Nephron progenitor cell (in vitro differentiated cells): ENCODE data around the gene TRIM44.
"Not testable (repeated sequence)": the region's sequence is repeated elsewhere in the genome, so short reads cannot be mapped to it uniquely, and the experiment has no call there.

Experiments used
- DNase-seq: peaks from one replicate; pipeline ENCODE4 v3.0.0; 2021
- H3K27ac Mint-ChIP-seq: 2 replicates; pipeline ENCODE4 v1.8.0; 2021; ENCODE audit warnings: mild to moderate bottlenecking, moderate library complexity, mixed read lengths
- H3K27me3 Mint-ChIP-seq: 2 replicates; pipeline ENCODE4 v1.8.0; 2021; ENCODE audit warnings: mild to moderate bottlenecking, low read depth, mixed read lengths; ENCODE audit not compliant: poor library complexity
- H3K36me3 Mint-ChIP-seq: 2 replicates; pipeline ENCODE4 v1.8.0; 2021; ENCODE audit warnings: low read depth, mixed read lengths
- H3K4me1 Mint-ChIP-seq: 2 replicates; pipeline ENCODE4 v1.8.0; 2021; ENCODE audit warnings: mixed read lengths
- H3K4me3 Mint-ChIP-seq: 2 replicates; pipeline ENCODE4 v1.8.0; 2021; ENCODE audit warnings: mild to moderate bottlenecking, moderate library complexity, mixed read lengths
- H3K9me3 Mint-ChIP-seq: 2 replicates; pipeline ENCODE4 v1.8.0; 2021; ENCODE audit warnings: mild to moderate bottlenecking, moderate library complexity, mixed read lengths
- CTCF ChIP-seq: fragments of 200-600 bp; sonication (generic); IDR thresholded peaks from 2 replicates; pipeline ENCODE4 v1.5.0; 2021; ENCODE audit warnings: antibody characterized with exemption

Gene TRIM44

GRCh38 chr11:35855671-35856070 is 193.1 kb downstream of the TRIM44 start:
- Mint-ChIP-seq H3K27me3 (peaks cover 9% of the 10 kb centered on the region), H3K9me3 (no peaks in the 10 kb centered on the region), H3K4me1 (no peaks in the 10 kb centered on the region), H3K36me3 (no peaks in the 10 kb centered on the region), H3K27ac (no peak overlapping the region), H3K4me3 (no peak overlapping the region)
- DNase-seq, result no peak
- TF ChIP-seq CTCF, result no peak

GRCh38 chr11:35856259-35856658 is 193.7 kb downstream of the TRIM44 start:
- no peaks in the 10 kb centered on the region for H3K4me1 Mint-ChIP-seq
- H3K27ac Mint-ChIP-seq, result no peak overlapping the region
- no peak overlapping the region for H3K4me3 Mint-ChIP-seq
- DNase-seq, result no peak
- H3K9me3 Mint-ChIP-seq, result no peaks in the 10 kb centered on the region
- no peak for TF ChIP-seq CTCF
- H3K27me3 Mint-ChIP-seq, result peaks cover 7% of the 10 kb centered on the region
- no peaks in the 10 kb centered on the region for H3K36me3 Mint-ChIP-seq

DNA sequence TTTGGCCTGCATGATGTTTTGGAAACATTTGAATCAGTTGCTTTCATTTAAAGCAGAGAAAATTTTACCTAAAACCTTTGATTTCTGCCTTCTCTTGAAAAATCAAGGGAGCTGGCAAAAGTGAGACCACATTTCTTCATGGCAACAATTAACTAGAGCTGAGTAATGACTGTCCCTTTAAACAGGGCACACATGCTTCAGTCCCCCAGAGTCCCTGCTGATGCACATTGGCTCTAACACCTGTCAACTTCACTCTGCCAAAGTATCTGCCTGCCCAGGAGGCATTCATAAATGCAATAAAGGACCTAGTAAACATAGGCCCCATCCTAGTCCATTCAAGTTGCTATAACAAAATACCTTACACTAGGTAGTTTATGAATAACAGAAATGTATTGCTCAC is 194.2 kb downstream of the TRIM44 start:
- Mint-ChIP-seq H3K9me3 (no peaks in the 10 kb centered on the region), H3K36me3 (no peaks in the 10 kb centered on the region), H3K4me1 (no peaks in the 10 kb centered on the region), H3K27ac (no peak overlapping the region), H3K27me3 (peaks cover 6% of the 10 kb centered on the region), H3K4me3 (no peak overlapping the region)
- TF ChIP-seq CTCF, result no peak
- DNase-seq, result no peak

- TF ChIP-seq CTCF, result no peak
- Mint-ChIP-seq H3K9me3 (no peaks in the 10 kb centered on the region), H3K27ac (no peak overlapping the region), H3K4me1 (no peaks in the 10 kb centered on the region), H3K27me3 (peaks cover 6% of the 10 kb centered on the region), H3K4me3 (no peak overlapping the region), H3K36me3 (no peaks in the 10 kb centered on the region)
- DNase-seq, result no peak
Observed at GRCh38 chr11:35857922-35858321, 195.3 kb downstream of the TRIM44 start.

DNA sequence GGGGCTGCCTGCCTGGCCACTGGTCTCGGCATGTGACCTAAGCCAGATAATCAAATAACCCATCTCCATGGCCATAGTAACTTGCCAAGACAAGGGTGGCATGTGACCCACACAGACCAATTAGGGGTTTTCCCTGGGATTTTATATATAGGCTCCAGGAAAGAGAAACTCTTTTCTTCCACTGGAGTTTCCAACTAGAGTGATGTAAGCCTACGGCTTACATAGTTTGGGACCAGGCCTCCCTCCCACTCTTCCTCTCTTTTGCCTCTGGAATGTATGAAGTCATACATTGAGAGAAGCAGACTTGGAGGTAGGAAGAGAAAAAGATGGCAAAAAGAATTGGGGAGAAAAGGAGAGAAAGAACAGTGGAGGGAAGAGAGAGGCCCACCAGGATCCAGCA is 196.7 kb downstream of the TRIM44 start:
- H3K9me3 Mint-ChIP-seq, result no peaks in the 10 kb centered on the region
- no peak overlapping the region for H3K4me3 Mint-ChIP-seq
- TF ChIP-seq CTCF, result no peak

DNA sequence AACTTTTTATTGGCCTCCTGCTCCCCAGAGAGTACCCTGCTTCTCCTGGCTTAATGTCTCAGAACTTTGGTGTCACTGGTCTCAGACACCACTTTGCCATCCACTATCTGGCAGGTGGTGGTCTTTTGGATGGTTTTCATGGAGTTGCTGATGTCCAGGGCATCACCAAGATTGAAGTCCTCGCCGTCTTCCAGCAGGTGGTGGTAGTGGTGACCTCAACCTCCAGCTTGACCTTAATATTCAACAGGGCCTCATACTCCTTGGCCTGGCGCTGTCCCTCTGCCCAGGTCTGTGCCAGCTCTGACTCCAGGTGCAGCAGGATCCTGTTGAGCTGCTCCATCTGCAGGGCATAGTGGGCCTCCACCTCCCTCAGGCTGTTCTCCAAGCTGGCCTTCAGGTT is 197.6 kb downstream of the TRIM44 start:
- H3K27ac Mint-ChIP-seq, H3K4me1 Mint-ChIP-seq, H3K27me3 Mint-ChIP-seq, H3K4me3 Mint-ChIP-seq, DNase-seq, H3K36me3 Mint-ChIP-seq, H3K9me3 Mint-ChIP-seq: not testable (repeated sequence)

More for the DNA sequence above, 196.7 kb downstream of the TRIM44 start:
- no peak for DNase-seq
- no peaks in the 10 kb centered on the region for H3K4me1 Mint-ChIP-seq
- H3K36me3 Mint-ChIP-seq, result no peaks in the 10 kb centered on the region
- no peak overlapping the region for H3K27ac Mint-ChIP-seq
- peaks cover 6% of the 10 kb centered on the region for H3K27me3 Mint-ChIP-seq
